ENCODE results near the gene OR10G2.

GRCh38 chr14:21647380-21647779 lies 12.6 kb upstream of the OR10G2 start:
- no peak for TF ChIP-seq CTCF (IDR thresholded peaks at IDR 0.05)
- no peak for TF ChIP-seq POLR2A (IDR thresholded peaks at IDR 0.05)

All from Peyer's patch (tissue), 4 donors.